K562 (cell line): ENCODE measurements around the gene METRNL. TPM values are rescaled to one million over a fixed set of nuclear protein-coding genes. Genes with fewer than 3 reads are reported as not detected.

Experiments used
- ATAC-seq: fragments of 200-7000 bp; cut with Tn5 transposase; 3 replicates; pipeline ENCODE4 v1.9.1; 2020; ENCODE audit warnings: moderate library complexity
- BruUV-seq: library from RNA; stranded (reverse); fragments of 400-500 nt; replicated peaks from 2 replicates; lab custom pipeline; 2021; lab: Mats Ljungman, UMichigan
- CTCF ChIA-PET: fragments of 300-600 bp; formaldehyde crosslinking; extraction: SDS; loops from one replicate; lab custom pipeline; 2021; ENCODE audit warnings: low intra/inter-chr PET ratio; lab: Yijun Ruan, JAX
- POLR2A ChIA-PET: fragments of 300-600, 350-650 bp; sonication (Branson Sonifier 250); formaldehyde crosslinking; extraction: SDS; loops from one replicate; lab custom pipeline; 2021; ENCODE audit warnings: antibody characterized with exemption, inconsistent platforms; lab: Yijun Ruan, JAX
- DNase-seq, 4 experiments: peaks; one replicate each; pipeline versions ENCODE4 v3.0.0 to v3.0.0-alpha.2; 2011 to 2018; ENCODE audit warnings: low spot score in 3 of 4, mixed read lengths in 3 of 4; ENCODE audit errors: extremely low read depth in 1 of 4
- FAIRE-seq: peaks from 2 replicates; lab custom pipeline; 2011; peaks lifted over from hg19 to GRCh38; lab: Jason Lieb, UNC
- H2AFZ ChIP-seq: 2 replicates; pipeline ENCODE4 v1.6.0; 2011; ENCODE audit warnings: low read depth, low read length, control low read depth, inconsistent platforms
- H3K27ac ChIP-seq: fragments of 200-600 bp; 3 replicates; pipeline ENCODE4 v1.8.0; 2011; ENCODE audit warnings: low read depth, mild to moderate bottlenecking, control low read depth, inconsistent platforms, low read length, moderate library complexity, mixed read lengths; ENCODE audit errors: extremely low read depth
- H3K27me3 ChIP-seq, 2 experiments: fragments of 300-600 bp in 1 of 2; 2 replicates in 1 of 2; 3 replicates in 1 of 2; pipeline versions ENCODE4 v1.6.0 to v1.8.0; 2011; ENCODE audit warnings: inconsistent platforms in 2 of 2, low read length in 2 of 2, mild to moderate bottlenecking in 1 of 2, mixed read lengths in 1 of 2, moderate library complexity in 1 of 2; ENCODE audit not compliant: control insufficient read depth in 2 of 2, insufficient read depth in 2 of 2
- H3K36me3 ChIP-seq: fragments of 300-600 bp; 3 replicates; pipeline ENCODE4 v1.8.0; 2011; ENCODE audit warnings: mild to moderate bottlenecking, low read length, inconsistent platforms; ENCODE audit not compliant: control insufficient read depth, insufficient read depth
- H3K4me1 ChIP-seq, 2 experiments: fragments of 200-600 bp in 1 of 2; replicated peaks in 1 of 2; 2 replicates in 1 of 2; 3 replicates in 1 of 2; pipeline versions ENCODE4 v1.5.1 to v1.8.0; 2011; ENCODE audit warnings: inconsistent platforms in 2 of 2, low read length in 2 of 2, mild to moderate bottlenecking in 1 of 2, mixed read lengths in 1 of 2, moderate library complexity in 1 of 2; ENCODE audit not compliant: control insufficient read depth in 2 of 2, insufficient read depth in 2 of 2
- H3K4me2 ChIP-seq: 2 replicates; pipeline ENCODE4 v1.6.1; 2011; ENCODE audit warnings: low read length, control low read depth, inconsistent platforms, mixed read lengths; ENCODE audit not compliant: insufficient read depth
- H3K4me3 ChIP-seq: fragments of 200-600 bp; sonication (generic), shearing (Covaris generic); 2 replicates; pipeline ENCODE4 v1.5.1; 2016; ENCODE audit warnings: control low read depth, inconsistent platforms
- H3K79me2 ChIP-seq: fragments of 200-600 bp; 3 replicates; pipeline ENCODE4 v1.8.0; 2011; ENCODE audit warnings: low read length, inconsistent platforms; ENCODE audit not compliant: control insufficient read depth, insufficient read depth
- H3K9ac ChIP-seq, 2 experiments: 2 replicates each; pipeline versions ENCODE4 v1.6.0 to v1.6.1; 2011; ENCODE audit warnings: low read depth in 2 of 2, low read length in 2 of 2, control low read depth in 1 of 2, inconsistent platforms in 1 of 2, mild to moderate bottlenecking in 1 of 2, mixed read lengths in 1 of 2; ENCODE audit not compliant: insufficient read depth in 1 of 2
- H3K9me1 ChIP-seq: one replicate; pipeline ENCODE4 v1.6.0; 2011; ENCODE audit warnings: inconsistent platforms, mild to moderate bottlenecking, low read length, moderate library complexity; ENCODE audit not compliant: control insufficient read depth, insufficient read depth
- H3K9me3 ChIP-seq: replicated peaks from 2 replicates; pipeline ENCODE4 v1.5.1; 2011; ENCODE audit warnings: low read depth, low read length, inconsistent platforms; ENCODE audit not compliant: control insufficient read depth, insufficient read depth
- H4K20me1 ChIP-seq: replicated peaks from 2 replicates; pipeline ENCODE4 v1.6.1; 2011; ENCODE audit warnings: low read length, inconsistent platforms, mixed read lengths; ENCODE audit not compliant: control insufficient read depth, insufficient read depth
- CBX1 ChIP-seq: sonication (generic); IDR thresholded peaks from 2 replicates; pipeline ENCODE4 v1.6.1; 2016; ENCODE audit warnings: antibody characterized with exemption, low read depth, mild to moderate bottlenecking
- CBX8 ChIP-seq: fragments of 200-600 bp; sonication (generic); IDR thresholded peaks from 2 replicates; pipeline ENCODE4 v1.6.1; 2012; ENCODE audit warnings: borderline replicate concordance, mixed run types, low read depth, mild to moderate bottlenecking, moderate library complexity, mixed read lengths, low read length, control low read depth, inconsistent platforms; ENCODE audit not compliant: poor library complexity, severe bottlenecking; ENCODE audit errors: extremely low read depth
- CHD1 ChIP-seq: fragments of 200-600 bp; sonication (generic); IDR thresholded peaks from one replicate; pipeline ENCODE4 v1.6.1; 2012; ENCODE audit warnings: mild to moderate bottlenecking, moderate library complexity, low read length, inconsistent platforms
- CXXC5 ChIP-seq: fragments of 250-450 bp; sonication (Bioruptor Pico); IDR thresholded peaks from 2 replicates; pipeline ENCODE4 v1.8.0; 2022; ENCODE audit warnings: inconsistent platforms, mild to moderate bottlenecking, moderate library complexity
- ELK1 ChIP-seq: sonication (generic); formaldehyde crosslinking; IDR thresholded peaks from 2 replicates; pipeline ENCODE4 v1.8.1; 2022; ENCODE audit warnings: missing genetic modification reagents
- KLF6 ChIP-seq: fragments of 250-450 bp; sonication (Bioruptor Pico); IDR thresholded peaks from 2 replicates; pipeline ENCODE4 v1.4.0; 2020; ENCODE audit warnings: mild to moderate bottlenecking, moderate library complexity, borderline replicate concordance
- RBM14 ChIP-seq: fragments of 200-400 bp; formaldehyde crosslinking; IDR thresholded peaks from 2 replicates; pipeline ENCODE4 v1.6.1; 2018; ENCODE audit warnings: low read depth, mild to moderate bottlenecking, low read length, moderate library complexity, borderline replicate concordance; ENCODE audit not compliant: insufficient read depth
- SPI1 ChIP-seq: IDR thresholded peaks from 2 replicates; pipeline ENCODE4 v1.6.1; 2011; ENCODE audit warnings: low read depth, low read length, control low read depth, borderline replicate concordance
- ZEB2 ChIP-seq: fragments of 450-650 bp; IDR thresholded peaks from 2 replicates; pipeline ENCODE4 v1.6.1; 2016
- WGBS: fragments of 100-300 bp; shearing (Covaris generic); methylation state at CpG from one replicate; pipeline ENCODE4 v1.1.6; 2016; ENCODE audit warnings: low coverage, mixed read lengths; ENCODE audit not compliant: insufficient coverage; ENCODE audit errors: missing lambda C conversion rate; 5-methylcytosine and 5-hydroxymethylcytosine counted together
- in situ Hi-C: fragments of 300-500 bp; cut with MboI; formaldehyde crosslinking; loops from 4 replicates; pipeline ENCODE4 v1.15.0; 2018; ENCODE audit warnings: inconsistent platforms, mixed read lengths
- intact Hi-C: fragments of 100-400 bp; cut with micrococcal nuclease; formaldehyde crosslinking; loops from 2 replicates; pipeline ENCODE4 v1.14.2; 2022
- polyA plus RNA-seq, 8 experiments: library from polyadenylated mRNA; depleted of rRNA in 4 of 8; stranded (reverse) in 5 of 8; unstranded in 3 of 8; fragments of >200 nt; fragmentation: Nextera tagmentation in 2 of 8; fragmentation: Illumina TruSeq in 1 of 8; extraction: Ambion mirVana in 2 of 8; extraction: Trizol in 1 of 8; gene quantifications; 2 replicates each; pipeline versions ENCODE4 v1.2.1 to v1.2.3, GENCODE V29; 2011 to 2014; ENCODE audit warnings: inconsistent platforms in 1 of 8, missing spikeins in 1 of 8
- total RNA-seq, 7 experiments: library from RNA; depleted of rRNA in 6 of 7; stranded (reverse); fragments of >200 nt in 6 of 7; fragmentation: Illumina TruSeq in 2 of 7; extraction: Trizol in 2 of 7; gene quantifications; 2 replicates each; pipeline versions ENCODE4 v1.2.1 to v1.2.3, GENCODE V29; 2011 to 2021; ENCODE audit warnings: low replicate concordance in 1 of 7

Gene METRNL
- total and polyA plus RNA-seq, 9 of the 15 experiments (the other 6 are each of a cell fraction or from before 2014, with no cell fraction given), result 0.17 to 31.8 (median 2.9) TPM

GRCh38 chr17:83032781-83033180 lies 46.6 kb upstream of the METRNL start:
- no peak overlapping the region for H3K4me2 ChIP-seq
- in situ Hi-C loops, result no loop called here
- H3K4me1 ChIP-seq, result peaks cover 0 to 5% of the 10 kb centered on the region in 2 experiments; a peak in 2 of 5 replicates
- no peak for TF ChIP-seq SPI1
- no peak for TF ChIP-seq ZEB2
- TF ChIP-seq KLF6 (CRISPR knock-in tag), result no peak
- TF ChIP-seq CXXC5 (CRISPR knock-in tag), result no peak
- TF ChIP-seq CHD1, result no peak
- no peak for TF ChIP-seq CBX8
- TF ChIP-seq CBX1, result no peak
- no peak for TF ChIP-seq RBM14
- no peak for TF ChIP-seq ELK1 (CRISPR knock-in tag)
- FAIRE-seq (no peak), ATAC-seq (no peak), DNase-seq (no peak)
- no peak overlapping the region for H3K4me3 ChIP-seq
- H3K9me1 ChIP-seq, result no peaks in the 10 kb centered on the region
- BruUV-seq, result no TSS peak
- 95% methylated on average over 9 of the region's 18 CpGs for WGBS
- no peaks in the 10 kb centered on the region for H4K20me1 ChIP-seq
- H3K9me3 ChIP-seq, result peaks cover 2% of the 10 kb centered on the region; the same call in 1 of the 2 replicates
- POLR2A ChIA-PET, result interaction anchor here (0.6 kb wide), 1 partner anchor 44 kb away, joined by 4 read pairs; no protein-coding TSS in a partner anchor
- CTCF ChIA-PET, result no interaction called here
- peaks cover 37% of the 10 kb centered on the region; the same call in 2 of the 3 replicates for H3K36me3 ChIP-seq
- no peaks in the 10 kb centered on the region for H3K27me3 ChIP-seq
- H3K27ac ChIP-seq, result no peak overlapping the region
- H3K79me2 ChIP-seq, result no peaks in the 10 kb centered on the region
- intact Hi-C loops, result no loop called here
- no peak overlapping the region for H3K9ac ChIP-seq
- H2AFZ ChIP-seq, result no peak overlapping the region
